HepG2 (cell line): ENCODE results near the gene PMIS2. TPM values are rescaled to one million over a fixed set of nuclear protein-coding genes. Genes with fewer than 3 reads are reported as not detected.

ENCODE experiments used
- BCL6 ChIP-seq: IDR thresholded peaks from 2 replicates; pipeline ENCODE4 v1.6.1; 2016; ENCODE audit warnings: missing genetic modification reagents, missing compliant biosample characterization
- CREB1 ChIP-seq, 2 experiments: fragments of 450-650 bp in 1 of 2; IDR thresholded peaks; 2 replicates each; pipeline ENCODE4 v1.6.1; 2016 to 2017; ENCODE audit warnings: control low read depth in 1 of 2, mild to moderate bottlenecking in 1 of 2, missing compliant biosample characterization in 1 of 2, missing genetic modification characterization in 1 of 2
- ESRRA ChIP-seq: sonication (generic); formaldehyde crosslinking; IDR thresholded peaks from 2 replicates; pipeline ENCODE4 v1.5.1; 2020; ENCODE audit warnings: mild to moderate bottlenecking, low read depth, missing genetic modification reagents
- GTF2F1 ChIP-seq: fragments of 150-350 bp; IDR thresholded peaks from 2 replicates; pipeline ENCODE4 v1.6.1; 2014; ENCODE audit warnings: low read length
- HMG20B ChIP-seq: conservative IDR thresholded peaks from 2 replicates; pipeline ENCODE4 v1.6.1; 2016; ENCODE audit warnings: missing genetic modification reagents, missing compliant biosample characterization
- HOXA9 ChIP-seq: sonication (generic); formaldehyde crosslinking; IDR thresholded peaks from 2 replicates; pipeline ENCODE4 v1.8.1; 2022; ENCODE audit warnings: missing genetic modification reagents, mild to moderate bottlenecking, moderate library complexity, borderline replicate concordance
- KMT2A ChIP-seq: sonication (generic); formaldehyde crosslinking; IDR thresholded peaks from 2 replicates; pipeline ENCODE4 v1.4.0; 2020; ENCODE audit warnings: missing genetic modification reagents
- MED13 ChIP-seq: sonication (generic); formaldehyde crosslinking; IDR thresholded peaks from 2 replicates; pipeline ENCODE4 v1.5.0; 2020; ENCODE audit warnings: missing genetic modification reagents
- MED8 ChIP-seq: sonication (generic); formaldehyde crosslinking; IDR thresholded peaks from 2 replicates; pipeline ENCODE4 v1.8.1; 2023; ENCODE audit warnings: mild to moderate bottlenecking, missing genetic modification reagents; ENCODE audit not compliant: insufficient replicate concordance
- MEIS1 ChIP-seq: sonication (generic); formaldehyde crosslinking; IDR thresholded peaks from 2 replicates; pipeline ENCODE4 v1.9.0; 2021; ENCODE audit warnings: mild to moderate bottlenecking, missing genetic modification reagents, moderate library complexity, borderline replicate concordance
- NCOA1 ChIP-seq: sonication (generic); formaldehyde crosslinking; IDR thresholded peaks from 2 replicates; pipeline ENCODE4 v1.9.0; 2021; ENCODE audit warnings: missing genetic modification reagents
- NKX3-1 ChIP-seq: sonication (generic); formaldehyde crosslinking; IDR thresholded peaks from 2 replicates; pipeline ENCODE4 v1.5.0; 2020; ENCODE audit warnings: missing genetic modification reagents
- RNF2 ChIP-seq: fragments of 450-650 bp; conservative IDR thresholded peaks from 2 replicates; pipeline ENCODE4 v1.6.1; 2016; ENCODE audit warnings: low read depth
- SKI ChIP-seq: fragments of 450-650 bp; IDR thresholded peaks from one replicate; pipeline ENCODE4 v1.6.1; 2018; ENCODE audit warnings: mild to moderate bottlenecking; ENCODE audit not compliant: partially characterized antibody
- SNAPC2 ChIP-seq: sonication (generic); formaldehyde crosslinking; IDR thresholded peaks from 2 replicates; pipeline ENCODE4 v1.8.1; 2022; ENCODE audit warnings: mild to moderate bottlenecking, missing genetic modification reagents
- SOX13 ChIP-seq, 3 experiments: fragments of 450-650 bp in 1 of 3; sonication (generic) in 1 of 3; formaldehyde crosslinking in 1 of 3; IDR thresholded peaks in 2 of 3; conservative IDR thresholded peaks in 1 of 3; 2 replicates each; pipeline versions ENCODE4 v1.5.0 to v1.6.1; 2016 to 2020; ENCODE audit warnings: antibody characterized with exemption in 1 of 3, mild to moderate bottlenecking in 1 of 3, missing compliant biosample characterization in 1 of 3, missing genetic modification reagents in 1 of 3, moderate library complexity in 1 of 3
- U2AF2 ChIP-seq: fragments of 200-400 bp; formaldehyde crosslinking; IDR thresholded peaks from 2 replicates; pipeline ENCODE4 v1.6.1; 2017; ENCODE audit warnings: low read depth, mild to moderate bottlenecking, low read length
- YEATS2 ChIP-seq: sonication (generic); formaldehyde crosslinking; IDR thresholded peaks from 2 replicates; pipeline ENCODE4 v1.4.0; 2020; ENCODE audit warnings: missing genetic modification reagents, borderline replicate concordance
- ZKSCAN5 ChIP-seq: sonication (generic); formaldehyde crosslinking; IDR thresholded peaks from 2 replicates; pipeline ENCODE4 v1.5.1; 2020; ENCODE audit warnings: mild to moderate bottlenecking, missing genetic modification reagents
- ZNF138 ChIP-seq: sonication (generic); formaldehyde crosslinking; IDR thresholded peaks from 2 replicates; pipeline ENCODE4 v1.5.0; 2020; ENCODE audit warnings: mild to moderate bottlenecking, low read depth, missing genetic modification reagents
- ZNF230 ChIP-seq: sonication (generic); formaldehyde crosslinking; IDR thresholded peaks from 2 replicates; pipeline ENCODE4 v1.4.0; 2020; ENCODE audit warnings: mild to moderate bottlenecking, missing genetic modification reagents
- ZNF30 ChIP-seq: sonication (generic); formaldehyde crosslinking; IDR thresholded peaks from 2 replicates; pipeline ENCODE4 v1.5.0; 2020; ENCODE audit warnings: mild to moderate bottlenecking, missing genetic modification reagents
- polyA plus RNA-seq, 8 experiments: library from polyadenylated mRNA; depleted of rRNA in 3 of 8; stranded (reverse) in 7 of 8; unstranded in 1 of 8; fragments of >200 nt; fragmentation: Illumina TruSeq in 4 of 8; extraction: Trizol in 4 of 8; gene quantifications; 2 replicates each; pipeline versions ENCODE4 v1.2.1 to v1.2.3, GENCODE V29; 2011 to 2016; ENCODE audit warnings: low read depth in 4 of 8, missing spikeins in 1 of 8, mixed read lengths in 1 of 8; ENCODE audit not compliant: insufficient read depth in 1 of 8
- total RNA-seq, 5 experiments: library from RNA; depleted of rRNA; stranded (reverse); fragments of >200 nt; fragmentation: Illumina TruSeq; extraction: Trizol; gene quantifications; 2 replicates each; pipeline ENCODE4 v1.2.3, GENCODE V29; 2016; ENCODE audit warnings: low read depth in 1 of 5
- TF ChIP-seq, protein P1 (sequence below): sonication (generic); formaldehyde crosslinking; IDR thresholded peaks from 2 replicates; pipeline ENCODE4 v1.5.0; 2020; ENCODE audit warnings: missing genetic modification reagents, mild to moderate bottlenecking, borderline replicate concordance
- TF ChIP-seq, protein P2 (sequence below): sonication (generic); formaldehyde crosslinking; IDR thresholded peaks from 2 replicates; pipeline ENCODE4 v1.8.1; 2023; ENCODE audit warnings: missing genetic modification reagents, inconsistent platforms, borderline replicate concordance
- TF ChIP-seq, protein P3 (sequence below): sonication (generic); formaldehyde crosslinking; IDR thresholded peaks from 2 replicates; pipeline ENCODE4 v1.8.0; 2022; ENCODE audit warnings: missing genetic modification reagents, mild to moderate bottlenecking, moderate library complexity, borderline replicate concordance

The PMIS2 gene
- total and polyA plus RNA-seq, 2 of the 13 experiments (the other 11 are each of a cell fraction or from before 2014, with no cell fraction given), result not detected

DNA sequence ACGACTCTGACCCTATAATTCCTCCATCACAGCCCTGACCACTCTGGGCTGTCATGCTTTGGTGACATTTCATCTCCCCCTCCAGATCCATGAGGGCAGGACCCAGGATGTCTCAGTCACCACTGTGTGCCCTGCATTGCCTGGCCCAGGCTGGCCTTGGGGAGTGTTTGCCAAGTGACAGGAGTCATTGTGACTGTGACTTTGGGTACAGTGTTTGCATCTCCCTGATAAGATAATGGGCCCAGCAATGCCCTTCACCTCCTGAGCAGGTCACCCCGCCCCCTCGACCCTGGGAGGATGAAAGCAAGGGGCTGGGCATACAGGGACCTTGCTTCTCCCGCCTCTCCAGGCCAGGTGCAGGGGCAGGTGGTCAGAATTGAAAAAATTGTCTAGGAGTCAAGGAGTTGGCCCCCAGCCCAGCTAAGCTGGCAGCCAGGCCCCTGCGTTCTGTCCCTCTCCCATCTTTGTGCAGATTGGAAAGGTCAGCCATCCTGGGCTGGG is 16.6 kb upstream of the PMIS2 start (continued):
- TF ChIP-seq, protein P1, sequence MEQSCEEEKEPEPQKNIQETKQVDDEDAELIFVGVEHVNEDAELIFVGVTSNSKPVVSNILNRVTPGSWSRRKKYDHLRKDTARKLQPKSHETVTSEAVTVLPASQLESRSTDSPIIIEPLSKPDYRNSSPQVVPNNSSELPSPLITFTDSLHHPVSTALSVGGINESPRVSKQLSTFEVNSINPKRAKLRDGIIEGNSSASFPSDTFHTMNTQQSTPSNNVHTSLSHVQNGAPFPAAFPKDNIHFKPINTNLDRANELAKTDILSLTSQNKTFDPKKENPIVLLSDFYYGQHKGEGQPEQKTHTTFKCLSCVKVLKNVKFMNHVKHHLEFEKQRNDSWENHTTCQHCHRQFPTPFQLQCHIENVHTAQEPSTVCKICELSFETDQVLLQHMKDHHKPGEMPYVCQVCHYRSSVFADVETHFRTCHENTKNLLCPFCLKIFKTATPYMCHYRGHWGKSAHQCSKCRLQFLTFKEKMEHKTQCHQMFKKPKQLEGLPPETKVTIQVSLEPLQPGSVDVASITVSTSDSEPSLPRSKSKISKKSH, result no peak
- TF ChIP-seq ESRRA (CRISPR knock-in tag) (peak; percentile 99), SOX13 (IDR thresholded peaks at IDR 0.05) (peak; percentile 52; the same call in 1 of the 2 replicates), SOX13 (CRISPR knock-in tag; conservative IDR thresholded peaks at IDR 0.05 in 1 of 2, IDR thresholded peaks at IDR 0.05 in 1 of 2) (peak in 1 of 2 experiments; percentile 95; a peak in 2 of 4 replicates), U2AF2 (no peak), SKI (peak; percentile 45), MED13 (CRISPR knock-in tag) (peak; percentile 84; the same call in 1 of the 2 replicates), ZKSCAN5 (CRISPR knock-in tag) (no peak), SNAPC2 (no peak), HOXA9 (no peak), NCOA1 (CRISPR knock-in tag) (peak; percentile 92), BCL6 (peak; percentile 86), NKX3-1 (CRISPR knock-in tag) (no peak), YEATS2 (CRISPR knock-in tag) (no peak), MED8 (CRISPR knock-in tag) (peak; percentile 50), ZNF138 (CRISPR knock-in tag) (no peak), RNF2 (no peak), MEIS1 (no peak), HMG20B (peak; percentile 81), CREB1 (IDR thresholded peaks at IDR 0.05) (no peak), CREB1 (CRISPR knock-in tag; IDR thresholded peaks at IDR 0.05) (0 out of 2 replicates have a peak, but pooled peaks have one; percentile 52), KMT2A (CRISPR knock-in tag) (no peak), ZNF30 (CRISPR knock-in tag) (no peak), GTF2F1 (no peak), ZNF230 (CRISPR knock-in tag) (no peak)
- TF ChIP-seq, protein P2, sequence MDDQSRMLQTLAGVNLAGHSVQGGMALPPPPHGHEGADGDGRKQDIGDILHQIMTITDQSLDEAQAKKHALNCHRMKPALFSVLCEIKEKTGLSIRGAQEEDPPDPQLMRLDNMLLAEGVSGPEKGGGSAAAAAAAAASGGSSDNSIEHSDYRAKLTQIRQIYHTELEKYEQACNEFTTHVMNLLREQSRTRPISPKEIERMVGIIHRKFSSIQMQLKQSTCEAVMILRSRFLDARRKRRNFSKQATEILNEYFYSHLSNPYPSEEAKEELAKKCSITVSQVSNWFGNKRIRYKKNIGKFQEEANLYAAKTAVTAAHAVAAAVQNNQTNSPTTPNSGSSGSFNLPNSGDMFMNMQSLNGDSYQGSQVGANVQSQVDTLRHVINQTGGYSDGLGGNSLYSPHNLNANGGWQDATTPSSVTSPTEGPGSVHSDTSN (CRISPR knock-in tag), result no peak
- TF ChIP-seq, protein P3, sequence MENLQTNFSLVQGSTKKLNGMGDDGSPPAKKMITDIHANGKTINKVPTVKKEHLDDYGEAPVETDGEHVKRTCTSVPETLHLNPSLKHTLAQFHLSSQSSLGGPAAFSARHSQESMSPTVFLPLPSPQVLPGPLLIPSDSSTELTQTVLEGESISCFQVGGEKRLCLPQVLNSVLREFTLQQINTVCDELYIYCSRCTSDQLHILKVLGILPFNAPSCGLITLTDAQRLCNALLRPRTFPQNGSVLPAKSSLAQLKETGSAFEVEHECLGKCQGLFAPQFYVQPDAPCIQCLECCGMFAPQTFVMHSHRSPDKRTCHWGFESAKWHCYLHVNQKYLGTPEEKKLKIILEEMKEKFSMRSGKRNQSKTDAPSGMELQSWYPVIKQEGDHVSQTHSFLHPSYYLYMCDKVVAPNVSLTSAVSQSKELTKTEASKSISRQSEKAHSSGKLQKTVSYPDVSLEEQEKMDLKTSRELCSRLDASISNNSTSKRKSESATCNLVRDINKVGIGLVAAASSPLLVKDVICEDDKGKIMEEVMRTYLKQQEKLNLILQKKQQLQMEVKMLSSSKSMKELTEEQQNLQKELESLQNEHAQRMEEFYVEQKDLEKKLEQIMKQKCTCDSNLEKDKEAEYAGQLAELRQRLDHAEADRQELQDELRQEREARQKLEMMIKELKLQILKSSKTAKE, result peak; percentile 82; the same call in 1 of the 2 replicates
